GM18861 (cell line): ENCODE measurements around the gene TUBGCP6.
A peak's percentile ranks its signal among the peaks of the same experiment; 100 is the strongest.

Experiments used
- ATAC-seq: cut with Tn5 transposase; IDR thresholded peaks from one replicate; pipeline ENCODE4 v1.9.1; 2021; ENCODE audit not compliant: unreplicated experiment

TUBGCP6 gene

DNA sequence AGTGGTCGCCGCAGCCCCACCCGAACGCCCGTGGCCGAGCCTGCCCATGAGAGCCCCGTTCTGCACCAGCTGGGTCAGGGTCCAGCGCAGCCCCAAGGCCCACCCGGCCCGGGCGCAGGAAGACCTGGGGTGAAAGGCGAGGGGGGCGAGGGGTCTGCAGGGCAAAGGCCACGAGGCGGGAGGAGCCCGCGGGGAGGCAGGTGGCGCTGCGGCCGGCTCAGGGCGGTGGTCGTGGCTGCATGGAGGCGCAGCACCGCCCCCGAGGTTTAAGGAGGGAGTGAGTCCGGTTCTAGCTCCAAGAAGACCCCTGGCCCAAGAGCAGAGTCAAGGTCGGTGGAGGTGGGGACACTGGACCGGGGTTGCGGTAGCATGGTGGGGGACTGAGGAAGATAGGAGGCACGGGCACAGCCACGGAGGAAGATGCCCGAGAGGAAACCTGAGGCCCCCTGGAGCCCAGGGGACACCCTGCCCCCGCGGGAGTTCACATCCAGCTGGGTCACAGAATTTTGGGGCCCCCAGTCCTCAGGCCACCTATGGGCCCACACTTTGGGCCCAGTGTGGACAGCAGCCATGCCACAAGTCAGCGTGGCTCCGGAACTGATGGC lies 6.8 kb upstream of the TUBGCP6 start:
- no peak for ATAC-seq

DNA sequence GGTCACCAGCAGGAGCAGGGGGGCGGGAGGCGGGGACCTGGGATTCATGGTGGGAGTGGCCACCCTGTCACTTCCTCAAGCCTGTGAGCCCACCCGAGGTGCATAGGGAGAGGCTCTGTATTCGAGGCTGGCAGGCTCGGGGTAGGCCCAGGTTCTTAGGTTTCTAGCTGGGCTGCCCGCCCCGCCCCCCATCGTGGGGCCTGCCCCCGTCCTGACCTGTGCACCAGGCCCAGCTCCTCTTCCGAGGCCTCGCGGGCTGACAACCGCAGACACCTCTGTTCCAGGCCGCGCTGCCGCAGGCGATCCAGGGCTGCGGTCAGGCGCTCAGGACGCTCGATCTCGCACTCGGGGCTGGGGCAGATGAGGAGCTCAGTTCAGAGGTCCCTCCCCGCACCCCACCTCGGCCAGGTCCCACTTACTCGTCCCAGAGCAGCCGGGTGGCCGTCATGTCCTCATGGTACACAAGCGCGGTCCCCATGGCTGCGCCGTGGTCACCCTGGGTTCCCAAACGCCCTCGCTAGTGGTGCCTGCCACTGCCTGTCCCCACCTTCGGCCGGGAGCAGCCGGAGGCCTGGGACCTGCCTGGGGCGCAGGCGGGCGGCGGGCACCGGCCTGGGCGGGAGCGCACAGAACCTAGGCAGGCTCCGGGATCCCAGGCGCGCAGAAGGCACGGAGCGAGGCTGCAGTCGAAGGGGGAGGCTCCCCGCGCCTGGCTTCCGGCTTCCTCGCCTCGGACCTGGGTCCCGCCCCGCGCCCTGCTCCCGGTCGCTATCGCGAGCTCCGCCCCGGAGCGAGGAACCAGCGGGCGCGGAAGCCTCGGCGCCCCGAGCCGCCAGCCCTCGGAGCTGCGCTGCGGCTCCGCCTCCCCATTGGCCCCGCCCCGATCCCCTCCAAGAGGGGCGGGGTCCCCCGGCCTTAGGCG lies 6.0 kb upstream of the TUBGCP6 start, which contains the start of gene HDAC10:
HDAC10 (minus strand) TSS at position 711 of the 922 bp plus-strand sequence; CDS start at position 478, 233 bp downstream.
- peak; percentile 41 for ATAC-seq

DNA sequence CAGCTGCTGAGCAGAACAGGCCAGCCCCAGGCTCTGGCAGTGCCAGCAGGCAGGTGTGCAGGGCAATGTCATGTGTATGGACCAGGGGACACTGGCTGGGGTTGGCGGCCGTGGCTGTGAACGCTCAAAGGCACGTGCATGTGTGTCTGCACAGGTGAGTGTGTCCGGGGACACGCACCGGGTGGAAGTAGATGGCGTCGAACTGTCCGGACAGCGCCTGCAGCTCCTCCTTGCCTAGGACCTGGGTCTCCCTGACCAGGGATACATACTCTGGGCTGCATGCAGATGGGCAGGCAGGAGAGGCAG lies 5.4 kb upstream of the TUBGCP6 start:
- ATAC-seq: no peak

DNA sequence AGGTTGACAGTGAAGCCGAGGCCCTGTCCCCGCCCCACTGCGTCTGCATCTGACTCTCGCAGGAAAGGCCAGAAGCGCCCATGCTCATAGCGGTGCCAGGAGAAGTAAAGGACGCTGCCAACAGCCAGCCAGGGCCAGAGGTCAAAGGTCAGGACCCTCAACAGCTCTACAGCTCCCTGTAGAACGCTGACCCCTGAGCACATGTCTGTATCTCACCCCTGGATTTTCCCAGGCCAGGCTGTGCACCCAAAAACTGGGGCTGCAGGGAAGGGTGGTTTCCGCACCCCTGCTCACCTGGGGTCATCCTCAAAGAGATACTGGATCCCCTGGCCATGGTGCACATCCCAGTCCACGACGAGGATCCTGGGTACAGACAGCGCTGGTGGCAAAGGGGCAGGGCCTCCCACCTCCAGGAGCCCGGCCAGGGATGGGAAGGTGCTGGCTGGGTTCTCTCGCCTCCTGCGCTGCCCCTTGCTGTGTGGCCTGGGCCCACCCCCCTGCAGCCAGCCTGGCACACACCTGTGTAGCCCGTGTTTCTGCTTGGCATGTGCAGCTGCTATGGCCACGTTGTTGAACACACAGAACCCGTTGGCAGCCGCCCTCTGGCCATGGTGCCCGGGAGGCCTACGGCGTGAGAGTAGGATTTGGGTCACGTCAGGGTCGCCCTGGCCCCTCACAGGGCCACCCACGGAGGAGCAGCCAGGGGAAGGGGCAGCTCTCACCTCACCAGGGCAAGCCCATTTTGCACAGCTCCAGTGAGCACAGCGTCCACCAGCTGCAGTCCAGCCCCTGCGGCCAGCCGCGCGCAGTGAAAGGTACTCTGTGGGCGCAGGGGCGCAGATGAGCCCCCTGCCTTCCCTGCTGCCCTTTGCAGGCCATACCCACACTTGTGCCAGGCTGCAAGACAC lies 4.8 kb upstream of the TUBGCP6 start:
- no peak for ATAC-seq

DNA sequence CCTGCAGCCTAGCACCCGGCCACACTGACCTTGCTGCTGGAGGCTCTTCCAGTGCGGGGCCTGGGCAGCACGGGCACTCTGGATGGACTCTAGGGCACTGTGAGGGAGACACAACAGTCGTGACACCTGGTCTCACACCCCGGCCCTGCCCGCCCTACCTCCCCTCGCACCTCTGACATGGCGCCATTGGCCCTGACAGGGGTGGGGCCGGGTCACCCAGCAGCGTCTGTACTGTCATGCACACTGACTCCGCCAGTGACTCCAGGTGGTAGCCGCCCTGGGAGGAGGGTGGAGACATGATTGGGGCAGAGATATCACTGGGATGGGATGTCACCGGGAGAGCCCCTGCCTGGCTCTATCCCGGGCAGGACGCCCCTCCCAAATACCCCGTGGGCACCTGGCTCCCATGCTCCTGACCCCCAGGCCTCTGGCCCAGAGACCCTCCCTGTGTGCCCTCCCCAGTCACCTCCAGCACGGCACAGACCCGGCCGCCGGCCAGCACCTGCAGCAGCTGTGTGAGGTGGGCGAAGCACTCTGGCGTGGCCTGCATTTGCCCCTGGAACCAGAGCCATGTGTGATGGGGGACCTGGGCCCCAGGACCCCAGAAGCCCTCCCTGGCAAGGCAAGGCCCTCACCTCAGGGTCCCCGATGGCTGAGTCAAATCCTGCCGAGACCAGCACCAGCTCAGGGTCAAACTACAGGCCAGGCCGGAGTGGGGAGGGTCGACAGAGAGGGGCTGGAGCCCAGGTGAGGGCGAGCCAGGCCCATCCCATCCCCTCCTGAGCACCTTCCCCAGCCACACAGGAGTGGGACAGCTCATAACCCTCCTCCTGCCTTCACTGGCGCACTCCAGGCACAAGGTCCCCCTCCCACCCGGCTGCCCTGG lies 3.6 kb upstream of the TUBGCP6 start:
- no peak for ATAC-seq

DNA sequence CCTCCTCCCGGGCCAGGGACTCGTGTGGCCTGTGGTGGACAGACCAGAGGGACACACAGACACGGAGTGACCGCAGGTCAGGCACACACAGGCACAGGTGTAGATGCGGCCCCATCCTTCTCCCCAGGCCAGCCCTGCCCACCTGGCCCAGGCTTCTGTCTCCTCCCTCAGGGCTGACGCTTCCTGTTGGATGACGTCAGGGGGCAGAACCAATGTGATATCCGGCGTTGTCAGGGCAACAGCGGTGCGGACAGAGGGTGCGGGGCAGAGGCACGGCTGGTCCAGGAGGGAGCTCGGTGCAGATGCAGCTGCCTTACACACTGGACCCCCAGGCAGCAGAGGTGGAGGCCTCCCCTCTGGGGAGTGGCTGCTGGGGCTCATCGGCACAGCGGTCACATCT lies 2.9 kb upstream of the TUBGCP6 start:
- ATAC-seq: no peak

DNA sequence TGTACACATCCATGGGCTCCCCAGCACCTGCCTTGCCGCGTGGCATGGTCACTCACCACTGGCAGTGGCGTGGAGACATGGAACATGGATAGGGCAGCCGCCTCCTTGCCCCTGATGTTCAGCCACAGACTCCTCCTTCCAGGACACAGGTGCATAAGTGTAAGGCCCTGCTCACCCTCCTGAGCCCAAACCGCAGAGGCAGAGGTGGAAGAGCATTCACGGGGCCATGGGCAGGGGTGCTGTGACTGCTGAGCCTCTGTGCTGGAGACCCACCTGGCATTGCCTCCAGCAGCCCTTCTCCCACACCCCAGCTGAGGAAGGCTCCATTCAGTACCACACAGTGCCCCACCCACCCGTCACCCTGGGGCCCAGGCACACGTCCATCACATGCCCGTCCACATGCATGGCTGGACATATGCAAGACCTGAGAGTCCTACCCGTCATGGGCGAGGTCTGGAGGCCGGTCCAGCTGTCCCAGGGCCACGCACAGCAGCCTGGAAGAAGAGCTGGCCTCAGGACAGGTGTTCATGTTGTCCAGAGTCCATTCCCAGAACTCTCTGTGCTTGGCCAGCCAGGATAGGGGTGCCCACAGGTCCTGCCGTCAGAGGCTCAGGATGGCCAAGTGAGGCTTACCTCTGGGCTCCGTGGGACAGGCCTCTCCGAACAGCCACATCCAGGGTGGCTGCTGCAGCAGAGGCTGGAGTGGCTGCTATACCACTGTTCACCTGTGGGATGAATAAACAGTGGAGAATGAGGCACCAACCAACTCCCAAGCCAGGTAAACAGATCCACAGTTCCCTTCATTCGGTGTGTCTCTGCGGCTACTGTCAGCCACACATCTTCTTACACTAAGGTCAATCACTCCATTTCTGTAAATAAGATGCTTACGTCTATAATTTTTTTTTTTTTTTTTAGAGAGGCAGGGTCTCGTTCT lies 1.7 kb upstream of the TUBGCP6 start:
- ATAC-seq: no peak

DNA sequence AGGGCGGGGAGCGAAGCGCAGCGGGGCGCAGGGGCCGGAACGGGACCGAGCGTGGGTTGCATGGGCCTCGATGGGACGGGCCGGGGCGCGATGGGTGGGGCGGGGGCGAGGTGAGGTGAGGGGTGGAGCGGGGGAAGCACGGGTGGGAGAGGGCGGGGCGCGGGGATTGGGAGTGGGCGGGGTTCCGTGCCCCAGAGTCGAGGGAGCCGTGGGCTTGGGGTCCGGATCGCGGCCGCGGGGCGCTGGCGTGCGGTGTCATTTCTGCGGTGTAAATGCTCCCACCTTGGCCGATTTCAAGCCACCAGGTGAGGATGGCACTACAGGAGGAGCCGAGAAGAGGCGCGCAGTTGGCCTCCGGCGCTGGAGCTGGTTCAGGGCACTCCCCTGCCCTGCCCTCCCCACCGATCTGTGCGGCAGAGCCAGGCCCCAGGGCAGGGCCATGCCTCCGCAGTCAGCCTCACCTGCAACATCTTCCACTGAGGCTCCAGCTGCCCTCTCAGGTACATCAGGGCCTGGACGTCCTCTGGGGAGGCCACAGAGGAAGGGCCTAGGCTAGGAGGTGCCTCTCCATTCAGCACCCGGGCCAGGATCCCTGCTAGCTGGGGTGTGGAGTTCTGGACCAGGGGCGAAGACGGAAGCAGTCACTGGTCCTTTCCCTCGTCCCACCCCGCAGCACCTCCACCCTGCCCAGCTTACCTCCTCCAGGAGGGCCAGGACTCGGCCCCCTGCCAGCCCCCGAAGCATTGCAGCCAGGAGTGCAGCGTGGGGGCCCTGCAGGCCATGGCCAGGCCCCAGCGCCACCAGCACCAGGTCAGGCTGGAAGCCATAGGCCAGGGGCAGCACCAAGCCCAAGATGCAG lies 620 bp upstream of the TUBGCP6 start:
- ATAC-seq: no peak

DNA sequence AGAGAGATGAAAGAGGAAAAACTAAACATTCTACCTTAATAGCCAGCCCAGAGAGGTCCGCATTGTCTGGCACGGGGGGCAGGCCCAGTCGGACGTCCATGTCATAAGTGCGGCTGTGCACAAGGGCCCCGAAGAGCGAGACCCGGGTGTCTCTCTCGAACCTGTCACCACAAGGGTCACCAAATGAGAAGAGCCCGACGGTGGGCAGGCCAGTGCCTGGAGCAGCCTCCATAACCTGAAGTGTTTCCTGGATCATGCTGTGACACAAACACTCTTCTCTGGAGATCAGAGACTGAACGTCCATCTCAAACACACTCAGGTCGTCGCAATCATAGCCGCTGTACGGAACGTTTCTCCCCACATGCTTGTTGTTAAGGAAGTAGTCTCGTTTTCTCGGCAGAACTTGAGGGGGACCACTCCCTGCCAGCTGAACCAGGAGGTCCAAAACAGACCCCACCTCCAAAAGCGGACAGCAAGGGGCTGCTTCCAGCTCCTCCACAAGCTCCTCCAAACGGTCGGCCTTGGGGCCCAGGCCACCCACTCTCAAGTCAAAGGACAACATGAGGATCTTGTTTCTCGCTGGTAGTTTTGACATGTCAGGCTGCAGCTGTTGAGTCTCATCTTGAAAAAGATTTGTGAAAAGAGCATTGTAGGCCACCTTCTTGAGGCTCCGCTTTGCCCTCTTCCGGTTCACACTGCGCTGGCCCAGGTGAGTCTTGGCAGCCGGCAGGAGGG lies 971 bp downstream of the TUBGCP6 start:
- ATAC-seq: no peak

DNA sequence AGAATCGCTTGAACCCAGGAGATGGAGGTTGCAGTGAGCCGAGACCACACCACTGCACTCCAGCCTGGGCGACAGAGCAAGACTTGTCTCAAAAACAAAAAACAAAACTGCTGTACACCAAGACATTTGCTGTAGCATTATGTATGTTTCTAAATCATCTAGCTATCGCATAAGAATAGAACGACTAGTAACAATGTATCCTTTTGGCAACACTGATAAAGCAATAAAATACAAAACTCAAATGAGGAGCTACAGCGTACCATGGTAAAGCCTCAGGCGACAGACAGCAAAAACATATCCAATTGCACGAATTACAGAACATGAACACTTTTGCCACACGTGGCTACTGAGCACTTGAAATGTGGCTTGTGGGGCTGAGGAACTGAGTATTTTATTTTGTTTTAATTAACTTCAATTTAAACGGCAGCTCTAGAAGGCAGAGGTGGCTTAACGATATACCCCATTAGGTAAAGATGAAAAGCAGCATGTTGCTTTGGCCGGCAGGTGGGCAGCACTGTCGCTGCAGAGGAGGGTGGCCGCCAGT lies 2.3 kb downstream of the TUBGCP6 start:
- no peak for ATAC-seq

DNA sequence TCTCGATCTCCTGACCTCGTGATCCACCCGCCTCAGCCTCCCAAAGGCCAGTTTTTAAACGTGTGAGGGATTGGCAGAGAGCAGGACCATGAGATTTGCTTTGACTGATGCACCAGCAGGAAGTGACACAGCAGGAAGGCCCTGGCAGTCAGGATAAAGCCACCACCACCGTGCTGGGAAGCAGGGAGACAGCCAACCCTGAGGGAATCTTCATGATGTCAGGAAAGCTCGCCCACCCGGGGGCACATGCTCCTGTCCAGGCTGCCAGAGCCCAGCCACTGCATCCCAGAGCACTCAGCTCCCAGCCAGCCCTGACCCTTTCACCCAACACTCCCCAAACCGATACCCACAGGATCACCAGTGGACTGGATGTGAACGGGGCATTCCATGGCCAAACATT lies 6.1 kb downstream of the TUBGCP6 start:
- ATAC-seq: no peak

DNA sequence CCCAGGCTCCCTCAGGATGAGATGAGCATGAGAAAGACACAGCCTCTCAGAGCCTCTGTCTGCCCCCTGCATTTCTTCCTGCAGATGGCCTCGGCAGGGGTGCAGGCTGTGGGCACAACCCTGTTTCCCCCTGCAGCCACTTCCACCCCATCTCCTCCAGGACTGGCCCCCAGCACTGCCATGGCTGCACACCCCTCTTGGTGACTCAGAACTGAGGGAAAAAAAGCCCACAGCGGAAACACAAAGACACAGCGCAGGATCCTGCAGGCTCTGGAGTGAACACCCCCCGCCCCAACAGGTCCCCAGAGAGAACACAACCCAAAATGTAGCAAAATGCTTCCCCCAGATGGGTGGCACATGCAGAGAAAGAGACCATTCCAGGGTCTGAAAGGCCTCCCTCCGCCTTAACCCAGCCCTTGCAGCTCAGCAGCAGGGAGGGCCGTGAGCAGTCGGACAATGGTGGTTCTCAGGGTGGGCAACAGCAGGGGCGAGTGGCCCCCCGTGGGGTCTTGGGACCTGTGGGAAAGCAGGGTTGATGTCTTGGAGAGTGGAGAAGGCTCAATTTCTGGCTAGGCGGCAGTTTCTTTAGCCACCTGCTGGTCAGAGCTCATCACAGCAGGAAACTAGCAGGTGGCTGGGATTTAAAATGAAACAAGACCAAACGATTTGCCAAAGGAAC lies 8.0 kb downstream of the TUBGCP6 start:
- no peak for ATAC-seq

DNA sequence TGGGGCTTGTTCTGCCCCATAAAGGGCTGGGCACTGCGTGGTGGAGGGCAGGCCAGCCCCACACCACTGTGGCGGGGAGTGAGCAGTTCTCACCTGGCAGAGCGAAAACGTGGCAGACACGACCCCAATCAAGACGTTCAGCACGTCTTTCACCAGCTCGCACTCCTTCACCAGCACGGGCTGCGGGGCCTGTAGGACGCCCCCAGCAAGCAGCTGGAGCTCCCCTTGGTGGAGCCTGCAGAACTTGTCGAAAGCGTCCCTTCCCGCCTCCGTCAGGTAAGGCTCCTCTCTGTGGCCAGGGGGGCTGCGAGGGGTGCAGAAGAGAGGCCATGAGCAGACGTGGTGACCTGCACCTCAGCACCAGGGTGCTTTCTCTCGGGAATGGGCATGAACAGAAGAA lies 11.6 kb downstream of the TUBGCP6 start:
- no peak for ATAC-seq

DNA sequence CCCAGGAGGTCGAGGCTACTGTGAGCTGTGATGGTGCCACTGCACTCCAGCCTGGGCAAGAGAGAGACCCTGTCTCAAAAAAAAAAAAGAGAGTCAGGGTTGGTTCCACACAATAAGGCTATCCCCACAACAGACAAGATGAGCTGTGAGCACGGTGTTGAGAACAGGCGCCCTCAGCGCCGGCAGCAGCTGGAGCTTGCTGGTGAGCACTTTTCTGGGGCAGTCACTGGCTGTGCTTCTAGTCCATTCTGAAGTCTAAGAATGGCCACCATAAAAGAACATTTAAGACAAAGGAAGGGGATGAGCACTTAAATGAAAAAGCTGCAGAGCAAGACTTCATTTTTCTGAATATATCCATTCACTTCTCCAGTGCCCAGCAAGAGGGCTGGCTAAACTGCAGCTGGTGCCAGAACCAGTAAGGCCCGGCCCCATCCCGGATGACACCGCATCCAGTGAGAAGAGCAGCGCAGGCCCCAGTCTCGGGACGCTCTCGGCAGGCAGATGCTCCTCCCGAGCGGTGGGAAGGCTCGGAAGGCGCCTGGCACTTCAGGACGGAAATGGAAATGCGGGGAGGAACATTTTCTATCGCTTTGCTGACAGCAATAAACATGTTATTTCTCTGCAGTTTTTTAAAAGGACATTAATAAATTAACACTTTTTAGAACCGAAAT lies 12.2 kb downstream of the TUBGCP6 start:
- ATAC-seq: no peak

DNA sequence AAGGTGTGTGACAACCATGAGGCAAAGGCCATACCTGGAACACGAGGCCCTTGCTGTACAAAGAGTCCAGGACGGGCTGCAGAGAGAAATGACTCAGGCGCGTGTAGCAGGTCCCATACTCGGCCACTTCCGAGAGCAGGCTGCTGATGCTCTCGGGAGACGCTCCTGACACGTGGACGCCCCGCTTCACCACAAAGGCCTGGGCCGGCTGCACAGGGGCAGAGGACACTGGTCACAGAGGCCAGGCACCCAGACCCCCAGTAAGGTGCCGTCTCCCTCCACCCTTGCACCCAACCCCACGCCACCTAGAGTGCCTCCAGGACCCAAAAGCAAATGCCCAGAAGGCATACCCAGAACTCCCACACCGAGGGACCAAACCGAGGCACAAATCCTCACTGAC lies 15.5 kb downstream of the TUBGCP6 start:
- no peak for ATAC-seq

DNA sequence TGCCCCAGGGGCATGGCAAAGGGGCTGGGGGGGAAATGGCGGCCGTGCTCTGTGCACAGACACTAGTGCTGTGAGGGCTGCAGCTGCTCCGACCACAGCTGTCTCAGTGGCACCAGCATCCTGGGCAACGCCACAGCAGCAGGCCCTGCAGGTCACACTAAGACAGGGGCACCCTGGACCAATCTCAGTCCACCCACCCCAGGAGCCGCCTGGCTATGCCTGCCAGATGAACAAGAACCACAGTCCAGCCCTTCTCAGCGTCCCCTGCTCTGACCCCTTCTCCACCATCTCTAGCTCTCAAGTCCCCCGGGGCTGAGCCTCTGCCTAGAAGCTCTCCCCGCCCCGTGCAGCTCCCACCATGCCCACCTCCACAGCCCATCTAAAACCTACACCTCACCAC lies 16.5 kb downstream of the TUBGCP6 start:
- no peak for ATAC-seq
